Measurements from ENCODE around the gene GALNT11.
"Not testable (repeated sequence)": the region's sequence is repeated elsewhere in the genome, so short reads cannot be mapped to it uniquely, and the experiment has no call there.

The GALNT11 gene

GRCh38 chr7:152027491-152028365, 2.3 kb downstream of the GALNT11 start:
- DNase-seq, result not testable (repeated sequence)

GRCh38 chr7:152030059-152030458, 4.6 kb downstream of the GALNT11 start:
- peak; percentile 48 for DNase-seq

- DNase-seq, result not testable (repeated sequence)
These were observed 5.2 kb downstream of the GALNT11 start for GRCh38 chr7:152030639-152031038.

GRCh38 chr7:152035817-152036216, 10.3 kb downstream of the GALNT11 start:
- no peak for DNase-seq

DNA sequence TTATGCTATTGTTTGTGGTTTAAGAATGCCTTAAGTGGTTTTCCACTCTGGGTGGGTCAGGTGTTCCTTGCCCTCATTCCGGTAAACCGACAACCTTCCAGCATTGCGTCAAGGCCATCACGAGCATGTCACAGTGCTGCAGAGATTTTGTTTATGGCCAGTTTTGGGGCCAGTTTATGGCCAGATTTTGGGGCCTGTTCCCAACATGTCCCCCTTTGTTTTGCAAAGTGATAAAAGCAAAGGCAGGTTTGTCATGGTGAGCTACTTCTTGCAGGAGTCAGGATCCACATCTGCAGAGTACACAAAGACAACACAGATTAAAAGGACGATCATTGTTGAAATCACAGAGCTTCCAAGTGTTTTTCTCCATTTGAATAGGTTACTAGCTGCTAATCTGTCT, 12.9 kb downstream of the GALNT11 start:
- DNase-seq, result not testable (repeated sequence)

GRCh38 chr7:152043086-152043485, 17.6 kb downstream of the GALNT11 start:
- DNase-seq, result not testable (repeated sequence)

GRCh38 chr7:152044909-152045308, 19.4 kb downstream of the GALNT11 start:
- DNase-seq, result not testable (repeated sequence)

GRCh38 chr7:152046531-152046930, 21.1 kb downstream of the GALNT11 start:
- no peak for DNase-seq

DNA sequence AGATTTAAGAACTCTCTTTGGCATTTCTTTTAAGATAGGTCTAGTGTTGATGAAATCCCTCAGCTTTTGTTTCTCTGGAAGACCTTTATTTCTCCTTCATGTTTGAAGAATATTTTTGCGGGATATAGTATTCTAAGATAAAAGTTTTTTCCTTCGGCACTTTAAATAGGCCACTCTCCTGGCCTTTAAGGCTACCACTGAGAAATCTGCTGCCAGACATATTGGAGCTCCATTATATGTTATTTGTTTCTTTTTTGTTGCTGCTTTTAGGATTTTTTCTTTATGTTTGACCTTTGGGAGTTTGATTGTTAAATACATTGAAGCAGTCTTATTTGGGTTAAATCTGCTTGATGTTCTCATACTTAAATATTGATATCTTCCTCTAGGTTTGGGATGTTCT, 22.6 kb downstream of the GALNT11 start:
- DNase-seq, result no peak

GRCh38 chr7:152050547-152050971, 25.1 kb downstream of the GALNT11 start:
- DNase-seq, result no peak

DNA sequence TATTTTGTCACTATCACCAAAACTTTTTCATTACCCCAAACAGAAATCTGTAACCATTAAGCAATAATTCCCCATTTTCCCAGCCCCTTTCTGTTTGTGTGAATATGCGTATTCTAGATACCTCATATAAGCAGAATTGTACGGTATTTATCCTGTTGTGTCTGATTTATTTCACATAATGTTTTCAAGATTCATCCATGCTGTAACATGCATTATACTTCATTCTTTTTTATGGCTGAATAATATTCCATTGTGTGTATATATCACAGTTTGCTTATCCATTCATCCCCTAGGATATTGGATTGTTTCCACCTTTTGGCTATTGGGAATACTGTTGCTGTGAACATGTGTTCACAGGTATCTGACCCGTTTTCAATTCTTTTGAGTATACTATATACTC, 26.5 kb downstream of the GALNT11 start:
- DNase-seq, result no peak

- DNase-seq, result no peak
These were observed 27.3 kb downstream of the GALNT11 start for GRCh38 chr7:152052771-152053170.

DNA sequence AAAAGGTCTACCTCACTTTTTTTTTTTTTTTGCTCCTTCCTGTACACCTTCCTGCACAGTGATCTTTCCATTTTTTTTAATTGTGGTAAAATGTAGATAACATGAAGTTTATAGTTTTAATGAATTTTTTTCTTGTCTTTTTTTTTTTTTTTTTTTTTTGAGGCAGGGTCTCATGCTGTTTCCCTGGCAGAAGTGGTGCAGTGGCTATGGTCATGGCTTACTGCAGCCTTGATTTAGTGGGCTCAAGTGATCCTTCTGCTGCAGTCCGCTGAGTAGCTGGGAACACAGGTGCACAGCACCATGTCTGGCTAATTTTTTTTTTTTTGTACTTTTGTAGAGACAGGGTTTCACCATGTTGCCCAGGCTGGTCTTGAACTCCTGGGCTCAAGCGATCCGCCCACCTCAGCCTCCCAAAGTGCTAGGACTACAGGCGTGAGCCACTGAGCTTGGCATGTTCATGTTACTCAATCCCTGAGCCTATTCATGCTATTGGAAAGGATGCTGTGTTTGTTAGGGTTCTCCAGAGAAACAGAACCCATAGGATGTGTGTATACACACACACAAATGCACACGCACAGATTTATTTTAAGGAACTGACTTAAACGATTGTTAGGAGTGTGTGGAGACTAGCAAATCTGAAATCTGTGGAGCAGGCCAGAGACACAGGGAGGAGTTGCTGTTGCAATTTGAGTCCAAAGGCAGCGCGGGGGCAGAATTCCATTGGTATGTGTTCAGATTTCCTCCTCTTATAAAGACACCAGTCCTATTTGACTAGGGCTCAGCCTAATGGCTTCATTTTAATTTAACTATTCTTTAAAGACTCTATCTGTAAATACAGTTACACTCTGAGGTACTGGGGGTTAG, 29.1 kb downstream of the GALNT11 start:
- no peak for DNase-seq

- no peak for DNase-seq
These were observed 31.3 kb downstream of the GALNT11 start for GRCh38 chr7:152056621-152057274.

GRCh38 chr7:152059311-152059710, 33.8 kb downstream of the GALNT11 start:
- DNase-seq, result no peak

DNA sequence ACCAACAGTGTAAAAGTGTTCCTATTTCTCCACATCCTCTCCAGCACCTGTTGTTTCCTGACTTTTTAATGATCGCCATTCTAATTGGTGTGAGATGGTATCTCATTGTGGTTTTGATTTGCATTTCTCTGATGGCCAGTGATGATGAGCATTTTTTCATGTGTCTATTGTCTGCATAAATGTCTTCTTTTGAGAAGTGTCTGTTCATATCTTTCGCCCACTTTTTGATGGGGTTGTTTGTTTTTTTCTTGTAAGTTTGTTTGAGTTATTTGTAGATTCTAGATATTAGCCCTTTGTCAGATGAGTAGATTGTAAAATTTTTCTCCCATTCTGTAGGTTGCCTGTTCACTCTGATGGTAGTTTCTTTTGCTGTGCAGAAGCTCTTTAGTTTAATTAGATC, 35.6 kb downstream of the GALNT11 start:
- DNase-seq, result not testable (repeated sequence)

- not testable (repeated sequence) for DNase-seq
These were observed 37.7 kb downstream of the GALNT11 start for GRCh38 chr7:152063192-152063591.

DNA sequence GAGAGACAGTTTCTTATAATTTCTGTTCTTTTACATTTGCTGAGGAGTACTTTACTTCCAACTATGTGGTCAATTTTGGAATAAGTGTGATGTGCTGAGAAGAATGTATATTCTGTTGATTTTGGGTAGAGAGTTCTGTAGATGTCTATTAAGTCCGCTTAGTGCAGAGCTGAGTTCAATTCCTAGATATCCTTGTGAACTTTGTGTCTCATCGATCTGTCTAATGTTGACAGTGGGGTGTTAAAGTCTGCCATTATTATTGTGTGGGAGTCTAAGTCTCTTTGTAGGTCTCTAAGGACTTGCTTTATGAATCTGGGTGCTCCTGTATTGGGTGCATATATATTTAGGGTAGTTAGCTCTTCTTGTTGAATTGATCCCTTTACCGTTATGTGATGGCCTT, 38.3 kb downstream of the GALNT11 start:
- not testable (repeated sequence) for DNase-seq

GRCh38 chr7:152065800-152066344, 40.4 kb downstream of the GALNT11 start:
- not testable (repeated sequence) for DNase-seq

DNA sequence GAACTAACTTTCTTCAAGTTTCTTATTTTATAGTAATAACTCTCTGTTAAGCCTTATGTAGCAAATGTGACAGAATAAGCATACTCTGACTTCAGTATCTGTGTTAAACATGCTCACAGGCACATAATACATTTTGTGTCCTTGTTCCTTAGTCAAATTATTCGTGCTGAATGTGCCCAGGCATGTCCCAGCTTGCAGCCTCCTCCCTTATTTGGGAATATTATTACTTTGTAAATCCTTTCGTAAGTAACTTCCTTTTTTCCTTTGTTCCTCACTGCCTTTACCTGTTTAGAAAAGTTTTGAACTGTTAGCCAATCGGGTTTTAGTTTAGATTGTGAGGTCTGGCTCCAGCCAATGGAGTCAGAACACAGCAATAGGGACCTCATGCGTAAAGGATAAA, 46.9 kb downstream of the GALNT11 start:
- DNase-seq, result no peak

DNA sequence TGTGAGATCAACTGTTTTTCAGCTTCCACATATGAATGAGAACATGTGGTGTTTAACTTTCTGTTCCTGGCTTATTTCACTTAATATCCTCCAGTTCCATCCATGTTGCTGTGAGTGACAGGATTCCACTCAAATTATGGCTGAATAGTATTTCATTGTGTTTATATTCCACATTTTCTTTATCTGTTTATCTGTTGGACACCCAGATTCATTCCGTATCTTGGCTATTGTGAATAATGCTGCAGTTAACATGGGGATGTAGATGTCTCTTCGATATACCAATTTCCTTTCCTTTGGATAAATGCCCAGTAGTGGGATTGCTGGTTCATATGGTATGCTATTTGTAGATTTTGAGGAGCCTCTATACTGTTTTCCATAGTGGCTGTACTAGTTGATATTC, 47.9 kb downstream of the GALNT11 start:
- DNase-seq, result no peak

DNA sequence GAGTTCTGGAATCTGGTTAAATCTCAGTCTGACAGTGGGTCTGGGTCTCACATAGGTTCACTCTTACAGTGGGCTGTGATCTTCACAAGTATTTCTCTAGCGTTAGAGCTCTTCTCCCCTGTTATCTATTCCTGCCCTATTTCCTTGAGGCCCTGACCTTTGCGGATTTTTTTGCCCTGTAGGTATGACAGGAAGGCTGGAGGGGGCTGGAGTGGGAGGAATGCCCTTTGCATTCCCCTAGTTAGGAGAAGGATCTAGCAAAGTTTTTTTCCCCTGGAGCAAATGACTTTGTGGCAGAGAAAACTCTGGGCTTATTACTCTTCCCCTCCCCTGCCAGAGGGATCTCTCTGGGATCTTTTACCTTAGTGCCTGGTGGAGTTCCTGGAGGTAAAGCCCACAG, 49.2 kb downstream of the GALNT11 start:
- no peak for DNase-seq

DNA sequence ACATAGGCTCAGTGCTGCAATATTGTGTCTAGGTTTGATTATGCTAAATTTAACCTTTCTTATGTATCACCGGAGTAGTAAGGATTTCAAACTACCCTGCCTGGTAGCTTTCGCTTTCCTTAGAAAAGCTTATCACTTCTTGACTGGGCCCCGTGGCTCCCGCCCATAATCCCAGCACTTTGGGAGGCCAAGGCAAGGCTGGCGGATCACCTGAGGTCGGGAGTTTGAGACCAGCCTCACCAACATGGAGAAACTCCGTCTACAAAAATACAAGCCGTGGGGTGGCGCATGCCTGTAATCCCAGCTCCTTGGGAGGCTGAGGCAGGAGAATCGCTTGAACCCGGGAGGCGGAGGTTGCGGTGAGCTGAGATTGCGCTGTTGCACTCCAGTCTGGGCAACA, 49.9 kb downstream of the GALNT11 start:
- DNase-seq, result not testable (repeated sequence)
